Measurements from ENCODE around the gene SLC50A1. TPM values are rescaled to one million over a fixed set of nuclear protein-coding genes. Genes with fewer than 3 reads are reported as not detected.

Gene SLC50A1
- total and polyA plus RNA-seq, 4 donors: 12.7 to 23.3 (median 18.2) TPM

GRCh38 chr1:155110381-155110780, 25.3 kb upstream of the SLC50A1 start (continued):
- TF ChIP-seq CTCF (IDR thresholded peaks at IDR 0.05; ENCODE audit: low read depth, low read length, missing input control) (no peak), EGR1 (IDR thresholded peaks at IDR 0.05; ENCODE audit: low read depth in 2 of 2) (no peak)

GRCh38 chr1:155110826-155111225, 24.8 kb upstream of the SLC50A1 start:
- Histone ChIP-seq H3K4me1 (ENCODE audit: control insufficient read depth in 4 of 4, insufficient read depth in 4 of 4, low read length in 3 of 4) (peaks cover 0 to 17% (median 5%) of the 10 kb centered on the region in 4 donors), H3K9me3 (ENCODE audit: control insufficient read depth in 4 of 4, low read length in 3 of 4) (no peaks in the 10 kb centered on the region), H3K4me3 (ENCODE audit: low read depth in 1 of 3, low read length in 3 of 3) (no peak overlapping the region), H3K27me3 (ENCODE audit: control insufficient read depth in 4 of 4, insufficient read depth in 4 of 4, low read length in 3 of 4) (no peaks in the 10 kb centered on the region), H3K27ac (ENCODE audit: low read depth in 1 of 2, low read length in 2 of 2) (no peak overlapping the region), H3K9ac (ENCODE audit: low read depth in 1 of 2, low read length in 2 of 2) (no peak overlapping the region), H3K36me3 (ENCODE audit: control insufficient read depth in 4 of 4, insufficient read depth in 3 of 4, low read depth in 1 of 4, low read length in 3 of 4) (no peaks in the 10 kb centered on the region)
- DNase-seq (ENCODE audit: low spot score): no peak
- TF ChIP-seq FOXA1 (IDR thresholded peaks at IDR 0.05) (no peak), RAD21 (IDR thresholded peaks at IDR 0.05) (no peak), YY1 (IDR thresholded peaks at IDR 0.05) (no peak), CTCF (IDR thresholded peaks at IDR 0.05; ENCODE audit: low read depth, low read length, missing input control) (no peak), RXRA (IDR thresholded peaks at IDR 0.05) (no peak)
- WGBS: 81% methylated on average over 8 of the region's 8 CpGs

- TF ChIP-seq HNF4A (conservative IDR thresholded peaks at IDR 0.05) (no peak), SP1 (IDR thresholded peaks at IDR 0.05) (no peak), REST (IDR thresholded peaks at IDR 0.05) (no peak), ATF3 (IDR thresholded peaks at IDR 0.05) (no peak), JUND (IDR thresholded peaks at IDR 0.05) (no peak), NR2F2 (IDR thresholded peaks at IDR 0.05) (no peak), YY1 (IDR thresholded peaks at IDR 0.05) (no peak), FOXA2 (IDR thresholded peaks at IDR 0.05) (no peak), RXRA (IDR thresholded peaks at IDR 0.05) (no peak), ZBTB33 (IDR thresholded peaks at IDR 0.05) (no peak), HNF4G (IDR thresholded peaks at IDR 0.05) (no peak), GABPA (IDR thresholded peaks at IDR 0.05 in 1 of 2, conservative IDR thresholded peaks at IDR 0.05 in 1 of 2) (no peak), FOXA1 (IDR thresholded peaks at IDR 0.05) (no peak)
- no peaks in the 10 kb centered on the region for H3K9me3 ChIP-seq (ENCODE audit: control insufficient read depth in 4 of 4, low read length in 3 of 4)
- no peak overlapping the region for H3K4me3 ChIP-seq (ENCODE audit: low read depth in 1 of 3, low read length in 3 of 3)
- DNase-seq (ENCODE audit: low spot score): no peak
- H3K4me1 ChIP-seq (ENCODE audit: control insufficient read depth in 4 of 4, insufficient read depth in 4 of 4, low read length in 3 of 4): peaks cover 0 to under 1% (median 0%) of the 10 kb centered on the region in 4 donors
- 90% methylated on average over 5 of the region's 5 CpGs for WGBS
- no peaks in the 10 kb centered on the region for H3K27me3 ChIP-seq (ENCODE audit: control insufficient read depth in 4 of 4, insufficient read depth in 4 of 4, low read length in 3 of 4)
- H3K36me3 ChIP-seq (ENCODE audit: control insufficient read depth in 4 of 4, insufficient read depth in 3 of 4, low read depth in 1 of 4, low read length in 3 of 4): no peaks in the 10 kb centered on the region
- H3K27ac ChIP-seq (ENCODE audit: low read depth in 1 of 2, low read length in 2 of 2): no peak overlapping the region
- no peak overlapping the region for H3K9ac ChIP-seq (ENCODE audit: low read depth in 1 of 2, low read length in 2 of 2)
Measured at GRCh38 chr1:155113450-155113980, 22.1 kb upstream of the SLC50A1 start.

Measured in liver (tissue), 9 donors.